HG02763 (cell line): ENCODE measurements around the gene LSS.
"Not testable (repeated sequence)": the region's sequence is repeated elsewhere in the genome, so short reads cannot be mapped to it uniquely, and the experiment has no call there.

ENCODE experiments used
- ATAC-seq: cut with Tn5 transposase; IDR thresholded peaks from one replicate; pipeline ENCODE4 v1.9.1; 2021; ENCODE audit warnings: mild to moderate bottlenecking, moderate library complexity; ENCODE audit not compliant: unreplicated experiment

LSS gene

GRCh38 chr21:46154955-46155513 is 73.5 kb downstream of the LSS start:
- ATAC-seq, result no peak

- no peak for ATAC-seq
Observed at GRCh38 chr21:46154155-46154954, 74.2 kb downstream of the LSS start.

DNA sequence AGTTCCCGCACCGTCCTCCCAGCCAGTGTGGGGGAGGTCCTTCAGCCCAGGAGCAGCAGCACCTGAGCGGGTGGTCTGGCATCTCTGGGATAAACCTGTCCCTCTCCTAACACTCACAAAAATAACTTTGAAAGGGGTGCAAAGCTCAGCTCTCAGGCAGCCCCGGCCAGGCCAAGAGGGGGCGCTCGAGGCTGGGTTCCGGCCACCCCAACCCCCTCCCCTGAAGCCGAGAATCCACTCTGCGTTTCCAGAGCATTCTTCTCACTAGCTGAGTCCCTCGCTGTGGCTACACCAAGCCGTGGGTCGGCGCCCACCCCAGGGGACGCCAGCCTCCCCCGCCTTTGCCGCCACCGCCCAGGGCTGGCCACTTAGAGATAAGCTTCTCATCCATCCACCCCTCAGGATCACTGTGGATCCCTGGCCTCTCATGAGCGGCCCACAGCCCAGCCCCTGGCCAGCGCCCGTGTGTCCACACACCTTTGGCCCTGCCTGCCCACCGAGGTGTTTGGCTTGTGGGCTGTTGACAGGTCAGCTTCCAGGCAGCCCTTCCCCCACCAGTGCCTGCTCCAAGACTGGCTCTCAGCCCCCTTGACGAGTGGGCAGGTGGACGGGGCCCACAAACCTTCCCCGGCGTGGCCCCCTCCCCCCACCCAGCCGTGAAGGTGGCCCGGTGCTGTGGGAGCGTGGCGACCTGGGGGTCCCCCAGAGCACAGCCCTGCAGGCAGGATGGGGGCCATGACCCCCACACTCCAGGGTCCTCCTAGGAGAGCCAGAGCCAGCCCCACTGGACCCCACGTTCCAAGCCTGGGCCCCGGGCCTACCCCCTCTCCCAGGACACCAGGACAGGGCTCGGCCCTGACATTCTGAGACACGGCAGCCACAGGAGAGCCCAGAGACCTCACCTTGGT is 75.1 kb downstream of the LSS start:
- ATAC-seq, result no peak

GRCh38 chr21:46152927-46153246 is 75.7 kb downstream of the LSS start:
- no peak for ATAC-seq

DNA sequence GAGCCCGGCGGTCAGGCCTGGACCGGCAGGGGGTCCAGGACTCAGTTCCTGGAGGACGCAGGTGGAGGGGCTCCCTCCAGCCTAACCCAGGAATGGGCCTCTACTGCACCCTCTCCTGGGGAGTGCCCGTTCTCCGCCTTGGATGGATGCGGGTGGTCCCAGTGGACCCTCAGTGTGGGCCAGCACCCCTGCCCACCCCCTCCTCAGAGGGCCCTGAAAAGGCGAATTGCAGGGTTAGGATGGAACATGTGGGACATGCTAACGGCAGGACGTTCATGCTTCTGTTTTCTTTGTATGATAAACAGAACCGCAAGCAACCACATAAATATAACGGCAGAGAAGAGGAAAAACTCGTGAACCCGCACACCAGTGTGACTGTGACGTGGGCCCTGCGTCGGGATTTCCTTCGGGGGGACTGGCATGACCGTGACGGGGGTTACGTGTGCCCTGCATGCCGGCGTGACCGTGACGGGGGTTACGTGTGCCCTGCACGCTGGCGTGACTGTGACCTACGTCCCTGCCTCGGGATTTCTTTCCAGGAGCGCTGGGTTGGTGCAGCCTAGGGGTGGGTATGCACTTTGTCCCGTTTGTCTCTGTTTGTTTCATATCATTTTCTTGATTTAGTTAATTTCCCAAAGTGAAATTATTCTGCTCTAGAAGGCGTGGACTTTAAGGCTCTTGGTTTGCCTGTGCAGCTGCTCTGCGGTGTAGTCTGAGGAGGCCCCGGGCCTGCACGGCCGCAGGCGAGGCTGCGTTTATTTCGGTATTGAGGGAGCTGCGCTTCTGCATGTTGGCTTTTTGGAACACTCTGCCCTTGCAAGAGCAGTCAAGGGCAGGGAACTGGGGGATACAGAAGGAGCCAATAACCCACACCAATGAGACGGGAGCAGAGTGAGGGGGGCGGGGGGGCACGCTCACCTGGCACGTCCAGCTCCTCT is 76.3 kb downstream of the LSS start:
- no peak for ATAC-seq

GRCh38 chr21:46151261-46151988 is 77.1 kb downstream of the LSS start:
- no peak for ATAC-seq

DNA sequence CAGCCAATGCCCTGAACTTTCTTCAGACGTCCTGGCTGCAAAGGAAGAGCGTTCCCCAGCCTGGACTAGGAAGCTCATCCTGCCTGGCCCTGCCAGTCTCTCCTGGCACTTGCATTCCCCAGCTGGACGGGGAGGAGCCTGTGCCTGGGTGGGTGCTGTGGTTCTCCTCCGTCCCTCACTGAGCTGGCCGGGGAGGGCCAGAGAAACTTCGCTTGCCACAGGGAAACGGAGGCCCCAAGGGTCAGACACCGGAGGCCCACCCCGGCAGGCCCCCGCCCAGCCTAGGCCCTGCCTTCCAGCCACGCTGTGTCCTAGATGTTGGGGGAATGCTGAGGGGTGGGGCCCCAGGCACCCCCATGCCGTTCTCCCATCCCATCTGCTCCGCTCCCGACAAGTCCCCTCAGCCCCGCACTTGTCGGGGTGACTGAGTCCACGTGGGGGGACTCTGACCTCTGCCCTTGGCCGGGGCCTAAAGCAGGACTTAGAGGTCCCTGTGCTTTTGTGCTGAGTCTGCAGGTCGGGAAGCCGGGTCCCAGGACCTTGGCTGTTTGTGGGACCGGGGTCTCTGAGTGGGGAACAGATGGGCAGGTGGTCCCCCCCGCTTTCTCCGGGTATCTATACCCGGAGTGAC is 78.0 kb downstream of the LSS start:
- no peak for ATAC-seq

- ATAC-seq, result no peak
Observed at GRCh38 chr21:46150073-46150472, 78.5 kb downstream of the LSS start.

DNA sequence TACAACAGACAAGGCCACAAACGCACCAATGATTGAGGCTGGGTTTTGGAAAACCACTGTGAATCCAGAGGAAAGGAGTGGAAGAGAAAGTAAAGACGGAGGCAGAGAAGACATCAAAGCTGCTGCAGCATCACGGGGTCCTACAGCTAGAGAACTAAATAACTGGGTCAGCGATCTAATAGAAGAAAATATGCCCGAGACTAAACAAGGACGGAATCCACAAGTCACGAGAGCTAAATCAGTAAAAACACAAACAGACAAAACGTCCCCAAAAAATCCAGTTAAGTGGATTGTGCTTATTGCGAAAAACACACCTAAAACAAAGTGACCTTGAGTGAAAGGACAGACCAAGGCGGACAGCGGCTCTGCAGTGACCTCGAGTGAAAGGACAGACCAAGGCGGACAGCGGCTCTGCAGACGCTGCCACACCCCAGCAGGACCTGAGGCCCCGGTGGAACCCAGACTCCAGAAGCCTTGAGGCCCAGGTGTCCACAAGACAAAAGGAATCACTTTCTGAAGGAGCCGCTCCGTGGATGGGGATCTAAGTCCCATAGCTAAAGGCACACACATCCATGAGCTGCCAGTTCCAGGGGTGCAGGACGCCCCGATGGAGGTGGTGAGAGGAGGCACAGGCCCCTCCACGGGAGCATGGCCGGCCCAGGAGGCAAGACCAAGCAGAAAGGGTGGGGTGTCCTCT is 79.2 kb downstream of the LSS start:
- no peak for ATAC-seq

DNA sequence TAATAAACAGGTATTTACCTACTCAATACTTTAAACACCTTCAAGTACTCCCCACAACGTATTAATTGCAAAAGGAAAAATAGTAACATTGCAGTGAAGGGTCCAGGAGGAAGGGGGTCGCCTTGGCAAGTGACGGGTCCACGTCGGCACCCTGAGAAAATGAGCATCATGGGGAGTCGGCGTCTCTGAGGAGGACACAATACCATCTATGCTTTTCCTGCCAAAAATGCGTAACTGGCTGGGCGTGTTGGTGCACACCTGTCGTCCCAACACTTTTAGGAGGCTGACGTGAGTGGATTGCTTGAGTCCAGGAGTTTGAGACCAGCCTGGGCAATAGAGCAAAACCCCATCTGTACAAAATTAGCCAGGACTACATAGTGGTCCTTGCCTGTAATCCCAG is 80.5 kb downstream of the LSS start:
- ATAC-seq, result no peak

GRCh38 chr21:46147429-46147828 is 81.1 kb downstream of the LSS start:
- not testable (repeated sequence) for ATAC-seq

DNA sequence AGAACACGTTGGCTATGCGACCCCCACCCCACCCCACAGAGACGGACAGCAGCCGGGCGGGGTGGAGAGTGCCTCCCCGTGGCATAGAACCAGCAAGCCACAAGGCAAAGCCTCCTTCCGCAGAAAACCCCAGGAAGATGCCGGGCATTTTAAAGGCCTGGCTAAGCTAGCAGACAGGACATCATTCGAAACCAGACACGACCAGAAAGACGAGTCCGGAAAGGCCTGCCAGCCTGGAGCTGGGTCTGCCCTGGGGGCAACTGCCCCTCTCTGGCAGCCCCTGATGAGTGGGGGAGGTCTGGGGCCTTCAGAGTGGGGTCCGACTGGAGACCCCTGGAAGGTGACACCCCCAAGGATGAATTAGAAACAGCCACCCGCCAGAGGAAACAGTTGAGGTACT is 81.7 kb downstream of the LSS start:
- no peak for ATAC-seq

DNA sequence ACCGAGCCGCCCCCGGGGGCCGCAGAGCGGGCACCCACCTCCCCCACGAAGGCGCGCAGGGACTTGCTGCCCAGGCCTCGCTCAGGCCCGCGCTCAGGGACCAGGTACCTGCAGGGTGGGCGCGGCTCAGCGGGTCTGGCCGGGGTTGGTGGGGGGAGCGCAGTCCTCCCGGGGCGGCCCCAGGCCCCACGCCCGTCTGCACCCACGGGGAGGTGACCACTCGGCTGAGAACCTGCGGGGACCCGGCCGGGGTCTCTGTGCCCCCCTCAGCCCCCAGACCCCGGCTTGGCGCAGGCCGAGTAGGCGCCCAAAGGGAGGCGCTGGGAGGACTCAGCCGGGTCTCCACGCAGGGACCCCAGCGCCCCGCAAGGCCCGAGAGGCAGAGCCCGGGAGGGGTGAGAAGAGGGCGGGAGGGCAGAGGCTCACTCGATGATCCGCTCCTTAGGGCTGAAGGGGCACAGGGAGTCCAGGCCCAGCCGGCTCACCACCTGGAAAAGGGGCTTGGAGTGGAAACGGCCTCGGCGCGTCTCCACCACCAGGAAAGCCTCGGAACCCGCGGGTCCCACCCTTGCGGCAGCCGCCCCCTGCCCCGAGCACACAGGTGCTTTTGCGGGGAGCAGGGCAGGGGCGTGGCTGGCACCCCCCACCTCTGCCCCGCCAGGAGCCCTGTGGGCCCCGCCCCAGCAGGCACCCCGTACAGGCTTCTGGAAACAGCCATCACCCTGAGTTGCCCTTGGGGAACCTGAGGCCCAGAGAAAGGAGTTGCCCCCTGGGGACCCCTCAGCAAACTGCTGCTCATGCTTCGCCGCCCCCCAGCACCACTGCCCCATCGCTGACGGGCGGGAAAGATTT is 82.5 kb downstream of the LSS start:
- ATAC-seq, result no peak

- no peak for ATAC-seq
Observed at GRCh38 chr21:46145159-46145839, 83.3 kb downstream of the LSS start.

DNA sequence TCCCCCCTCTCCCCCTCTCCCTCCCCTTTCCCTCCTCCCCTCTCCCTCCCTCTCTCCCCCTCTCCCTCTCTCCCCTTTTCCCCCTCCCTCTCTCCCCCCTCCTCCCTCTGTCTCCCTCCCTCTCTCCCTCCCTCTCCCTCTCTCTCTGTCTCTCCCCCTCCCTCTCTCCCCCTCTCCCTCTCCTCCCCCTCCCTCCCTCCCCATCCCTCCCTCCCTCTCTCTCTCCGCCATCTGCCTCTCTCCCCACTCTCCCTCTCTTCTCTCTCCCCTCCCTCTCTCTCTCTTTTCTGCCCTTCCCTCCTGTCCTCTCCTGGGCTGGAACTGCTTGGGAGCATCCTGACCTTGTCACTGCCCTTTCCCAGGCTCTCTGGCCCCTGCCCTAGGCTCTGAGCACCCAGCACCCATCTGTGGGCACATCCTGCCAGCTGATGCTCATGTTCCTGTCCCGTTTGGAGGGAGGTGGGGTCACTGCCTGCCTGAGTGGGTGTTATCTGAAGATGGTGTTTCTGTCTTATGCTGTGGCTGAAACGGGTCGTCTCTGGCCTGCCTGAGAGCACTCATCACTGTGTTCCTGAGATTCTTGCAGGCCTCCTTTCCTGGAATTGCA is 84.0 kb downstream of the LSS start:
- no peak for ATAC-seq

- no peak for ATAC-seq
Observed at GRCh38 chr21:46142582-46143473, 85.7 kb downstream of the LSS start.
